ENCODE results near the gene MYO1B.

DNA sequence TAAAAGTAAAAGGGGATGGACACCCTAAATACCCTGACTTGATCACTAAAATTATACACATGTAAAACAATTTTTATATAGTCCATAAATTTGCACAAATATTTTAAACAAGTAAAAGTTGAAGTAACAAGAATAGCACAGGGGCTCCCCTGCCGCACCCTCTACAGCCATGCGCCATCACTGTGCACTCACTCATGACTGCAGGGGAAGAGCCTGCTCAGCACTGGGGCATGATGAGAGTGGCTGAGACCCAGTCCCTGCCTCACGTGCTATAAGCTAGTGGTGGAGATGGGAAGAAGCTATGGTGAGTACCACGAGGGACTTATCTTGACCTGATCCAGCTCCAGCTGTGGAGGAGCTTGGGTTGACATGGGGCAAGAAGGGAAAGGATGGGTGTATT lies 46.9 kb upstream of the MYO1B start:
- TF ChIP-seq YY1 (IDR thresholded peaks at IDR 0.05; ENCODE audit: insufficient read depth, insufficient read length) (no peak), ZNF274 (IDR thresholded peaks at IDR 0.05; ENCODE audit: low read depth, low read length) (no peak), SUZ12 (IDR thresholded peaks at IDR 0.05; ENCODE audit: extremely low read depth, insufficient read depth, insufficient read length) (no peak)
